ENCODE data around the gene WBP4.

- TF ChIP-seq CTCF (conservative IDR thresholded peaks at IDR 0.05; ENCODE audit: low read length) (no peak), EZH2phosphoT487 (IDR thresholded peaks at IDR 0.05; ENCODE audit: borderline replicate concordance) (no peak)
These were observed 12.7 kb upstream of the WBP4 start for GRCh38 chr13:41048640-41049039.

Measured in Loucy (cell line).